Stimulated activated effector memory CD8-positive, alpha-beta T cell treated with anti-CD3 and anti-CD28 coated beads, Interleukin-12 subunit alpha, Interleukin-12 subunit beta, amount 100 ng/mL, for 72 hours (primary cell): ENCODE measurements around the gene E2F3.

Experiments
- ATAC-seq: fragments of 150-1000 bp; cut with Tn5 transposase; 2 replicates; pipeline ENCODE4 v1.10.0; 2021
- DNase-seq, 2 donors: peaks; one replicate each; pipeline ENCODE4 v3.0.0; 2021 to 2022; ENCODE audit warnings: low spot score in 2 of 2
- H3K27ac Mint-ChIP-seq: one replicate; pipeline ENCODE4 v1.8.0; 2022; ENCODE audit warnings: mild to moderate bottlenecking, mixed read lengths
- H3K36me3 Mint-ChIP-seq: one replicate; pipeline ENCODE4 v1.8.0; 2022; ENCODE audit warnings: mild to moderate bottlenecking, mixed read lengths
- H3K4me1 Mint-ChIP-seq: one replicate; pipeline ENCODE4 v1.8.0; 2022; ENCODE audit warnings: mixed read lengths
- H3K4me3 Mint-ChIP-seq: one replicate; pipeline ENCODE4 v1.8.0; 2022; ENCODE audit warnings: mild to moderate bottlenecking, mixed read lengths
- H3K9me3 Mint-ChIP-seq: one replicate; pipeline ENCODE4 v1.8.0; 2022; ENCODE audit warnings: mixed read lengths

E2F3 gene

DNA sequence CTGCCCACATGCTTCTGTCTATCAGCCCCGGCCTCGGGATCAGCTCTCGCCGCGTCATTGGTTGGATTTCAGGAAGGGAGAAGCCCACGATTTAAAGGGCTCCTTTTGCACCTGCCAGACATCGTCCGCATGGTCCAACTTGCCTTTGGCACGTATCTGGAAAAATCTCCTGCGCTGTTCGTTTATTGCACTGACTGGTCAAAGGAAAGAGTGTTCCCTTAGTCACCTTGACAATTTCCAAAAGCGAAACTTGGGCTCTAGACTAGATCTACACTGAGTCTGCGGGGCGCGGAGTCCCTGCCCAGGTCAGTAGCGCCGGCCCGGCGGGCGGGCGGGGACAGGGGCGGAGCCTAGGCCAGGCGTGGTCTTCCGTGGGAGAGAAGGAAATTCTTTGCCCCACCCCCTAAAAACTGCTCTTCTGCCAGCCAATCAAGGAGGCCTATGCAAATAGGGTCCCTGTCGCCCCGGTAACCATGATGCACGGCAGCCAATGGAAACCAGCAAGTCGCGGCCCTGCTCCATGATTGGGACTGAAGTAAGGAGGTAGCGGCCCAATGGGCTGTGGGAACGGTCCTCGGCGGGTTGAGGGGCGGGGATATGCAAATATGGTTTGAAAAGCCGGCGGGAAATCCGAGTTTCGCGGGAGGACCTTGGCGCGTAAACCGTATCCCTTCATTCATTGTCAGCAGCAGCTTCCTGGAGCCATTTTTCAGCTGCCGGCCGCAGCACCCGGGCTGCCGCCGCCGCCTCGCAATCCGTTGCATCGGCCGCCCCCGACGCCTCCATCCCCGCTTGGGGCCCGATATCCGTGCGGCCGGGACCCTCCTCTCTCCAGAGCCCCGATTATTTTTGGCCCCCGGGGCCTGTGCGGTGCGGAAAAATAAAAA, at the start of gene E2F3:
Gene E2F3, plus strand, starts transcription at position 675 of the 887 bp plus-strand sequence. CDS start 354 bp downstream, outside the sequence.
- H3K4me1 Mint-ChIP-seq: peaks cover 16% of the 10 kb centered on the region

DNA sequence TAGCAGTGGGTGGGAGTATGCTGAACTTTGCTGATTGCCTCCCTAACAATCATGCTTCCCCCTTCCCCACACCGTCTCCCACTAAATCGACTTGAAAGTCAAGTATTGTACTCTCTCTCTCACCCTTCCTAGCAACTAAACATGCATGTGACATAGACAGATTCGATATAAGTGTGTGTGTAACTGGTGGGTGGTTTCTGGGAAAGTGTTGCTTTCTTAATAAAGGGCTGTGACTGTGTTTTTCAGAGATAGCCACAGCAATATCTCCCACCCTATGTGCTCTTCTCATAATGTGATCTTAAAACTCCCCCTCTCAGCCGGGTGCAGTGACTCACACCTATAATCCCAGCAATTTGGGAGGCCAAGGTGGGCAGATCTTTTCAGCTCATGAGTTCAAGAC, 49.3 kb upstream of the E2F3 start:
- peak; percentile 95 for ATAC-seq

More for the DNA sequence above, at the start of gene E2F3:
- Mint-ChIP-seq H3K4me3 (peak within 1 kb of the TSS; percentile 100), H3K36me3 (peaks cover 55% of the 10 kb centered on the region), H3K27ac (peak within 1 kb of the TSS; percentile 100), H3K9me3 (no peaks in the 10 kb centered on the region)
- ATAC-seq: peak; percentile 88
- peak; percentile 86 to 99 for DNase-seq

DNA sequence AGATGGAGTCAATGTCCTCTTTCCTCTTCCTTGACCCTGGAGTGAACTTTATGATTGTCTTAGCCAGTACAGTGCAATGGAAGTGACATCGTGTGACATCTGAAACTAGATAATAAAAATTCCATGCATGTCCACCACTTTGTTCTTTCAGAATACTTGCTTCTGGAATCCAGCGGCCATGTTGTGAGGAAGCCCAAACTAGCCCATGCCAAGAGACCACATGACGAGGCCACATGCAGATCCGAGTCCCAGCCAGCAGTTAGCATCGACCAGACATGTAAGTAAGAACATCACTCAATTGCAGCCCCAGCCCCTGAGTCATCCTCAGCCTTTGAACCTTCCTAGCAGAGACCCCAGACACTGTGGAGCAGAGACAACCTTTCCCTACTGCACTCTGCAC, 48.5 kb upstream of the E2F3 start:
- no peaks in the 10 kb centered on the region for H3K36me3 Mint-ChIP-seq
- no peak for ATAC-seq
- H3K4me1 Mint-ChIP-seq: peaks cover 20% of the 10 kb centered on the region
- DNase-seq: no peak
- no peak overlapping the region for H3K27ac Mint-ChIP-seq
- H3K4me3 Mint-ChIP-seq: peak overlapping the region; percentile 19
- H3K9me3 Mint-ChIP-seq: no peaks in the 10 kb centered on the region

More for the DNA sequence above, 49.3 kb upstream of the E2F3 start:
- Mint-ChIP-seq H3K4me3 (peak overlapping the region; percentile 19), H3K9me3 (no peaks in the 10 kb centered on the region), H3K36me3 (no peaks in the 10 kb centered on the region), H3K27ac (peak overlapping the region; percentile 74), H3K4me1 (peaks cover 20% of the 10 kb centered on the region)
- peak in 1 of 2 donors; percentile 59 for DNase-seq

DNA sequence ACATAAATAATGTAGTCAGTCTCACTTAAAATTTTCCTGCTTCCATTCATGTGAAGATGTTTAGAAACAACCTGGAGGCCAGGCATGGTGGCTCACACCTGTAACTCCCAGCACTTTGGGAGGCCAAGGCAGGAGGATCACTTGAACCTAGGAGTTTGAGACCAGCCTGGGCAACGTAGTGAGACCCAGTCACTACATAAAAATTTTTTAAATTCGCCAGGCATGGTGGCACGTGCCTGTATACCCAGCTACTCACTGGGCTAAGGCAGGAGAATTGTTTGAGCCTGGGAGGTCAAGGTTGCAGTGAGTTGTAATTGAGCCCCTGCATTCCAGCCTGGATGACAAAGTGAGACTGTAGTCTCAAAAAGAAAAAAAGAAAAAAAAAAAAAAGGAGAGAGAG, 47.3 kb upstream of the E2F3 start:
- no peak for ATAC-seq
- H3K4me3 Mint-ChIP-seq: no peak overlapping the region

DNA sequence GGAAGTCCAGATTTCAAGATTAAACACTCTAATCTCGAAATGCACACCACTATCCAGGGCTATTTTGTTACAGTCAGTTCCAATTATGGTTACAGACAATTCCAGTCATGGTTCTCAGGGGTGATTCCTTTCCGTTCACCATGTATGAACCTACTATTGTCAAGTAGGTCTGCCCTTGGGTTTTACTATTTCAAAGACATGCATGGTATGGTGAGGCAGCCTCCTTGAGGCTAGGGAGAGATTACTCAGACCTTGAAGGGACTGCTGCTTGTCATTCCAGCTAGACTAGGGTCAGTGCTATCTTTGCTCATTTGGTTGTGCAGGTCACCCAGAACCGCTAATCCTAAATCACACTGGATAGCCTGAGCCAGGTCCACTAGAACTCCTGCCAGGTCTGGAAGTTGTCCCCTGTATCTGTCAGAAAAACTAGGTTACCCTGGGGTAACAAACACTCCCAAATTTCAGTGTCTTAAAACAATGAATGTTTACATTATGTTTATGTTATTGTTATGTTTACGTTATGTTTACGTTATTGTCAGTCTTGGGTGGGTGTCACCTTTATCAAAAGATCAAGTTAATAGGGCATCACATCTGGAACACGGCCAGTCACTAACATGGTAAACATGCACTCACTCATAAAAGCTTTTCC, 41.1 kb upstream of the E2F3 start:
- H3K27ac Mint-ChIP-seq: no peak overlapping the region
- no peaks in the 10 kb centered on the region for H3K36me3 Mint-ChIP-seq
- DNase-seq (no peak), ATAC-seq (no peak)
- H3K9me3 Mint-ChIP-seq: no peaks in the 10 kb centered on the region
- H3K4me1 Mint-ChIP-seq: peaks cover 16% of the 10 kb centered on the region
- H3K4me3 Mint-ChIP-seq: no peak overlapping the region

More for the DNA sequence above, 47.3 kb upstream of the E2F3 start:
- DNase-seq: no peak
- H3K4me1 Mint-ChIP-seq: peaks cover 20% of the 10 kb centered on the region
- H3K27ac Mint-ChIP-seq: no peak overlapping the region
- H3K9me3 Mint-ChIP-seq: no peaks in the 10 kb centered on the region
- H3K36me3 Mint-ChIP-seq: no peaks in the 10 kb centered on the region

DNA sequence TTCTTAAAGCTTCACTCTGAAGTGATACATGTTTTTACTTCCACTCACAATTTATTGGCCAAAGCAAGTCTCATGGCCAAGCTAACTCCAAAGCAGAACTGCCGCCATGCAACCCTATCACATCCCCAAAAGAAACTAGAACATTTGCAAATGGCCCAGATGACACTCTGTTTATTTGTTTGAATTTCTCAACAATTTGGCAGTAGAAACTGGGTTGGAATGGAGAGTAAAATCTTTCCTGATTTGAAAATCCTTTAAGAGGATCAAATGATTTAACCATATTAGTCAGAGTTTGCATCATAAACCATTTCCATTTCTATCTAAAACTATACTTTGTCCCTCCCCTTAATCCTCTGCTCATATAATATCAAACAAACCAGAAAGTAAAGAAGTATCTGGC, 39.1 kb upstream of the E2F3 start:
- DNase-seq (no peak), ATAC-seq (no peak)
- H3K36me3 Mint-ChIP-seq: no peaks in the 10 kb centered on the region
- H3K9me3 Mint-ChIP-seq: no peaks in the 10 kb centered on the region
- H3K27ac Mint-ChIP-seq: no peak overlapping the region
- H3K4me1 Mint-ChIP-seq: peaks cover 30% of the 10 kb centered on the region
- no peak overlapping the region for H3K4me3 Mint-ChIP-seq

DNA sequence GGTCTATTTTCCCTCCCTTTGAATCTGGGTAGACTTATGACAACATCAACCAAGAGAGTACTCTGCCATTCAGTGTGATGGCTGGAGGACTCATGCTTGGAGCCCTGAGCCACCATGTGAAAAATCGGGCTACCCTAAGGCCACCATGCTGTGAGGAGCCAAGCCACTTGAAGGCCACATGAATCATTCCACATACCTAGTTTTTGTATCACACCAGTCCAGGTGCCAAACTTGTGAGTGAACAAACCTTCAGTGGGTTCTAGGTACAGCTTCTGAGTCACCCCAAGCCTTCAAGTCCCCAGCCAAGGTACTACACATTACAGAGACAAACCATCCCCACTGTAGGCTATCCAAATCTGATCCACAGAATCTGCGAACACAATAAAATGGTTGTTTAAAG, 37.4 kb upstream of the E2F3 start:
- ATAC-seq: peak; percentile 69
- no peaks in the 10 kb centered on the region for H3K9me3 Mint-ChIP-seq
- no peak overlapping the region for H3K4me3 Mint-ChIP-seq
- DNase-seq: no peak
- H3K36me3 Mint-ChIP-seq: no peaks in the 10 kb centered on the region
- no peak overlapping the region for H3K27ac Mint-ChIP-seq
- H3K4me1 Mint-ChIP-seq: peaks cover 43% of the 10 kb centered on the region

DNA sequence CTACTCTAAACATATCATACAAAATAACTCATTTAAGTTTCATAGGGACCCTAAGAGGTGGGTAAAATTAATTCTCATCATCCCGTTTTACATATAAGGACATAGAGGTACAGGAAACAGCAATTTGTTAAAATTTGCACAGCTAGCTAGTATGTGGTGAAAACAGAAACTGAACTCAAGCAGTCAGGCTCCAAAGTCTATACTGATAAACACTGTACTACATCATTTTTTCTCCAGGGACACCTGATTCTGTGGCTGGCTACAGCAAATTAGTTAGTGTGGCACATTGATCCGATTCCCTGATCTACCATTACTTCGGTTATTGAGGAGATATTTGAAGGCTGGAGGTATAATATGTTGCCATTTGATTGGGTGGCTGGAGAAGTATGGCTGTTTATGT, 36.2 kb upstream of the E2F3 start:
- no peak for DNase-seq
- no peaks in the 10 kb centered on the region for H3K36me3 Mint-ChIP-seq
- peak overlapping the region; percentile 94 for H3K27ac Mint-ChIP-seq
- peak; percentile 49 for ATAC-seq
- H3K4me1 Mint-ChIP-seq: peaks cover 54% of the 10 kb centered on the region
- H3K4me3 Mint-ChIP-seq: peak overlapping the region; percentile 62
- H3K9me3 Mint-ChIP-seq: peaks cover 2% of the 10 kb centered on the region

DNA sequence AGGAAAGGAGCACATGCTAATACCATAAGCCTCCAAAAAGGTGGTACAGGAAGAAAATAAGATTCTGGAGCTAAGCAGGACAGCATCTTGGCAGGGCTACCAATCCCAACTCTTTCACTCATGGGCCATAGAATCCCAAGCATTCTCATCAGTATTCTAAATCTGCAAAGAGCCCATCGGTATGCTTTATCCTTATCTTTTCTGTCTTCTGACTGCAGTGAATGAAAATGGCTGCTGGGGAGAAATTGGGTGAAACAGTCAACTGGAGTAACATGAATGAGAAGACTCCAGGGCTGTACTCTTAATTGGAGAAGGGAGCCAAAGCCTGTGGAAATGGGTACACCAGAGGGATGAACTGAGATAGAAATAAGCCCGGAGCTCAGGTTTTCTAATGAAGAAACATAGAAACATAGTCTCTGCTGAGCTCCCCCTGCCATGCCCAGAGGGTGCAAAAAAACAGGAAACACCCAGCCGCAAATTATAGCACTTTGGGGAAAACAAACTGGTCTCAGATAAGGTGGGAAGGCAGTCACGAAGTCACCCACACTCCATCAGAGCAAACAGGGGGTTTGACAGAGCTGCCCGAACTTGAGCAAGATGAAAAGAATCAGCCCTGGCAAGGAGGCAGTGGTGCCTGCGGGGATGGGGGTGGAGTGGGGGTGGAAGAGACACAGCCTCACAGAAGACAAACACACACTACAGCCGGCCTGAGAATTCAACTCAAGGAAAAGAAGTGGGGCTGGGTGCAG, 35.4 kb upstream of the E2F3 start:
- H3K4me1 Mint-ChIP-seq: peaks cover 60% of the 10 kb centered on the region
- H3K36me3 Mint-ChIP-seq: no peaks in the 10 kb centered on the region
- DNase-seq (peak in 1 of 2 donors; percentile 69), ATAC-seq (peak; percentile 47)
- H3K27ac Mint-ChIP-seq: peak overlapping the region; percentile 94
- peak overlapping the region; percentile 62 for H3K4me3 Mint-ChIP-seq
- H3K9me3 Mint-ChIP-seq: peaks cover 2% of the 10 kb centered on the region

DNA sequence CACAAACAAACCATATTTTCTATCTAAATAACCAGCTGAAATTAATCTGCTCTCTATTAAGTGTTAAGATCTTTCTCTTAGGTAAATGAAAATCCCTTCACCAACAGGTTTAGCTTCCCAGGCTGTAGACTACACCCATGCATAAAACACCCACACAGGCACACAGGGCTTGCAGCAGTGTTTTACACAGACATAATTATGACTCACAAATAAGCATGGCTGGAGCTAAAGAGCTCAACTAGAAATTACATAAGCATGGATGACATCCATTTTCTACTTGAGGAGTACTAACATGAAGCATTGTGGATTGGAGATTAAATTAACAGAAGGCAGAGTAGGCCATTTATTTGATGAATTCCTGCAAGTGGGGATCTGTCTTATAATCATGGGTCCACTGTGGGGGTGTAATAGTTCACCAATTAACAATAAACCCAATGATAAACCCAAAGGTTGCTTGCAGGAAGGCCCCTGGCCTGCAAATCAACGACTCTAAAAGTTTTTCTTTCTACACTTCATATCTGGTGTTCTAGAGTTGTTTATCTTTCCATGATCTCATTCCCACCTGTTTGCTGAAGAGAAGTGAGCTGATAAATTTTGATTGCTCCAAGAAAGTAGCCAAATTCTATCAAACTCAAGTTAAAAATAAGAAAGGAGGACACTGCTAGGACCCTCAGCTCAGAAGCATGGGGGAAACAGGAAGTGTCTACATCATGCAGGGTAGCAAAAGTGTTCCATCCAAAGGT, 33.8 kb upstream of the E2F3 start:
- peak overlapping the region; percentile 94 for H3K27ac Mint-ChIP-seq
- peaks cover 2% of the 10 kb centered on the region for H3K9me3 Mint-ChIP-seq
- peaks cover 60% of the 10 kb centered on the region for H3K4me1 Mint-ChIP-seq
- H3K36me3 Mint-ChIP-seq: no peaks in the 10 kb centered on the region
- no peak for DNase-seq
- H3K4me3 Mint-ChIP-seq: peak overlapping the region; percentile 62
- peak; percentile 69 for ATAC-seq

DNA sequence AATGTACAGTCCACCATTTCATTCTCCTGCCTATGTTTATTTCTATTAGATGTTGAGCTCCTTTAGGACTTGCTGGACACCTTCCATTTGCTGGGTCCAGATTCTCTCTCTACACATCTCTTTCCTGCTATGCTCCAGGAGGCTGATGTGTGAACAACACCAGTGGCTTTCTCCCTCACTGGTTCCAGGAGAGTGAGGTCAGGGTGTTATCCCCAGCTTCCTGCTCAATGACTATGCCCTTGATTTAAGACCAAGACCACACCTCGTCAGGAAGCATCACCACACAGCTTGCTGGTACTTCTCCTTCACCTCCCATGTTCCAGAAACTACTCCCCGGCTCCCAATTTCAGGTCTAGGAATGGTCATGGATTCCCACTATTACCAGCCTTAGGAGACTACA, 31.3 kb upstream of the E2F3 start:
- ATAC-seq: peak; percentile 48
- peaks cover 2% of the 10 kb centered on the region for H3K9me3 Mint-ChIP-seq
- no peaks in the 10 kb centered on the region for H3K36me3 Mint-ChIP-seq
- no peak for DNase-seq
- peak overlapping the region; percentile 31 for H3K4me3 Mint-ChIP-seq
- peaks cover 52% of the 10 kb centered on the region for H3K4me1 Mint-ChIP-seq
- peak overlapping the region; percentile 32 for H3K27ac Mint-ChIP-seq

DNA sequence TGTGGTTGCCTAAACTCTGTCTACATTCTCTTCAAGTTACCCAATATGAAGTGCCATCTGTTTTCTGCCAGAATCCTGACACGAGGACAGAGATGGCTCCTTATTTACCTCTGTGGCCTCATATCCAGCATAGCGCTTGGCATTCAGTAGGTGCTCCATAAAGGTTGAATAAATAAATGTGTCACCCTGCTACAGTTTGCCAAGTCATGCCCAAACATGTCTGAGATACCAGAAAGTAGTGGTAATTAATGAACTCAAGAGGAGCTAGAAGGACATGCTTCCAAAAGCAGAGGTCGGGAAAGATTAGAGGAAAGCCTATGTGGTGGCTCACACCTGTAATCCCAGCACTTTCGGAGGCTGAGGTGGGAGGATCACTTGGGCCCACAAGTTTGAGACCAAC, 30.9 kb upstream of the E2F3 start:
- ATAC-seq: no peak
- H3K36me3 Mint-ChIP-seq: no peaks in the 10 kb centered on the region
- H3K27ac Mint-ChIP-seq: peak overlapping the region; percentile 32
- H3K4me3 Mint-ChIP-seq: peak overlapping the region; percentile 31
- peaks cover 2% of the 10 kb centered on the region for H3K9me3 Mint-ChIP-seq
- no peak for DNase-seq
- H3K4me1 Mint-ChIP-seq: peaks cover 48% of the 10 kb centered on the region

DNA sequence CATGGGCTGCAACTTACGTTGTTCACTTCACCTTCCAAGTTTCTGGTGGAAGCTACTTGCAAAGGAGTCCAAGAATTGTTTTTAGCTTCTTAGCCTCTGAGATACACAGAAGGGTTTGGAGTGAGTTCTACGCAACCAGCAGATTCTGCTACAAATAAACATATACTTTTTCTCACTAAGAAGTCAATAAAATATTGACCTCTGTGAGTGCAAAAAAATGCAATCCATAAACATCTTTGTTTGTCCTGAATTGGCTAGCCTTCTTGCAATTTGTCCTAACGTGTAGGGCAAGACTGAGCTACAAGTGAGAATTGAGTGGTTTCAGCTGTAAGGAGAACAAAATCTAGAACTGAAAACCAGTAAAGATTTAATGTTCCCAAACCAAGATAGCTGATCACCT, 26.2 kb upstream of the E2F3 start:
- no peak for ATAC-seq

DNA sequence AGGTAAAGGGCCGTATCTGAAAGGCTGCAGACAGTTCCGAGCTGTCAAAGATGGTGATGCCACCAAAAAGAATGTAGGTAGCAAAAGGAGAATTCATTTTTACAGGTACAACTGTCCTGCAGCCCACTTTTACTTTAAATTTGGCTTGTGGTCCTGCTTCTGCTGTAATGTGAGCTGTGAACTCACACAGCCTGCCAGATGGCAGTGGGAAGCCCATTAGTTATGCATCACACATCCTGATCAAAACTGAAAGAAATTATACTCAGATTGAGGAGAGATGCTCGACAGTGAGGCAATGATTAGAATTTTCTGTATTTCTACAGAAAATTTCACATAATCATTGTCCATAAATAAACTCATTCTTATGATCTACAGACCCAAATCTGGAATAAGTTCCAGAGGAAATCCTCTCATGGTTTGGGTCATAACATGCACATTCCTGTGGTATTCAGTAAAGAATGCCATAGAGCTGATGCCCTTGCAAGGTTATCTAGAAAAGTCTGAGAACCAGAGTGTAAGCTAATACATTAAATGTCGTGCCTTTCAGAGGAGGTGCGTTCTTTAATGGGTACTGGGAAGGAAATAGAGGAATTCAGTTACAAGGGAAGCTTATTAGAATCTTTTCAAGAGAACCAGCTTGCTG, 23.9 kb upstream of the E2F3 start:
- Mint-ChIP-seq H3K27ac (no peak overlapping the region), H3K9me3 (no peaks in the 10 kb centered on the region), H3K4me3 (no peak overlapping the region), H3K36me3 (no peaks in the 10 kb centered on the region), H3K4me1 (peaks cover 10% of the 10 kb centered on the region)
- ATAC-seq (peak; percentile 65), DNase-seq (no peak)

More for the DNA sequence above, 26.2 kb upstream of the E2F3 start:
- Mint-ChIP-seq H3K36me3 (no peaks in the 10 kb centered on the region), H3K4me3 (no peak overlapping the region), H3K9me3 (no peaks in the 10 kb centered on the region), H3K27ac (no peak overlapping the region), H3K4me1 (peaks cover 16% of the 10 kb centered on the region)
- DNase-seq: no peak
